IPS DF 4.7 (cell line): ENCODE results near the gene KCNJ5.

Experiments
- DNase-seq: peaks from one replicate; pipeline ENCODE4 v3.0.0-alpha.2; 2013; ENCODE audit warnings: low spot score; ENCODE audit errors: extremely low read depth

KCNJ5 gene

DNA sequence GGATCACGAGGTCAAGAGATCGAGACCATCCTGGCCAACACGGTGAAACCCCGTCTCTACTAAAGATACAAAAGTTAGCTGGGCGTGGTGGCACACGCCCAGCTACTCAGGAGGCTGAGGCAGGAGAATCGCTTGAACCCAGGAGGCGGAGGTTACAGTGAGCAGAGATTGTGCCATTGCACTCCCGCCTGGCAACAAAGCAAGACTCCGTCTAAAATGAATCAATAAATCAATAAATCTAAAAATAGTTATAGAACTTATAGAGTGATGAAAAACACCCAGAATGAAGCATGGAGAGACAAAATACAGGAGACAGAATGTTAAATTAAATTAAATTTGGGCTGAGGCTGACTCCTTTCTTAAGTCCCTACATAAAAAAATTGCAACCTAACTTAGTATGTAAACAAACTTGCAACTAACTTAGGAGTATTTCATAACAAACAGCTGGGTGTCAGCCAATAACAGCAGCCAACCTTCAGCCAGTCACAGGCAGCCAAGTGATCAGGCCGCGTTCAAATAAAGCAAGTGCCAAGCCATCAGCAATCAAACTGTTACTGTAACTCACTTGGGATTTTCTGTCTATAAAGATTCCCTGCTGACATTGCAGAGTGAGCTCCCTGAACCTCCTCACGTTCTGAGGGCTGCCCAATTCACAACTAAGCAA, 58.8 kb downstream of the KCNJ5 start:
- no peak for DNase-seq

DNA sequence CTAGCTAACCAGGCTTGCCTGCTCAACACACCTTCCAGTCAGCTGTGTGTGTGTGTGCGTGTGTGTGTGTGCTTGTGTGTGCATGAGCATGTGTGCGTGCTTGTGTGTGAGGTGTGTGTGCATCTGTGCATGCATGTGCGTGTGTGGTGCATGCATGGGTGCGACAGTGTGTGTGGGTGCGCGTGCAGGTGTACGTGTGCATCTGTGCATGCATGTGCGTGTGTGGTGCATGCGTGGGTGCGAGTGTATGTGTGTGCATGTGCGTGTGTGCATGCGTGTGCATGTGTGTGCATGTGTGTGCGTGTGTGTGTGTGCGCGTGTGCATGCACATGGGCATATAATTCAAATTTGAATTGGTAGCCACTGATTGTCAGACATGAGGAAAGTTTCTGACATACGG, 62.0 kb downstream of the KCNJ5 start:
- DNase-seq = no peak

DNA sequence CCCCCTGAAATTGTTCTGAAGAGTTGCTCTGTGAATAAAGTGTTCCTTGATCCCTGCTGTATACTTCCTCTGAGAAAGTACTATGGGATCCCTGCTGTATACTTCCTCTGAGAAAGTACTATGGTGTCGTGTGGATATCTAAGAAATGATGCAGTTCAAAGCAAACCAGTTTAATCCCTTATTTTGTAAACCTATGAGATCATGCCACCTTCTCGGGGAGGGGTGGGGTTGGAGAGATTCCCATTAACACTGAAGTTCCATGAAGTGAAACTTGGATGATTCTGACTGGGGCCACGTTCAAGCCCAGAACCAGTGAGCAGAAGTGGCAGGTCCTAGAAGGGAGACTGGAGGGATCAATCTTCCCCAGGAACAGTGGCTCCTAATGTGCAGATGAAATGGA, 64.5 kb downstream of the KCNJ5 start:
- no peak for DNase-seq

DNA sequence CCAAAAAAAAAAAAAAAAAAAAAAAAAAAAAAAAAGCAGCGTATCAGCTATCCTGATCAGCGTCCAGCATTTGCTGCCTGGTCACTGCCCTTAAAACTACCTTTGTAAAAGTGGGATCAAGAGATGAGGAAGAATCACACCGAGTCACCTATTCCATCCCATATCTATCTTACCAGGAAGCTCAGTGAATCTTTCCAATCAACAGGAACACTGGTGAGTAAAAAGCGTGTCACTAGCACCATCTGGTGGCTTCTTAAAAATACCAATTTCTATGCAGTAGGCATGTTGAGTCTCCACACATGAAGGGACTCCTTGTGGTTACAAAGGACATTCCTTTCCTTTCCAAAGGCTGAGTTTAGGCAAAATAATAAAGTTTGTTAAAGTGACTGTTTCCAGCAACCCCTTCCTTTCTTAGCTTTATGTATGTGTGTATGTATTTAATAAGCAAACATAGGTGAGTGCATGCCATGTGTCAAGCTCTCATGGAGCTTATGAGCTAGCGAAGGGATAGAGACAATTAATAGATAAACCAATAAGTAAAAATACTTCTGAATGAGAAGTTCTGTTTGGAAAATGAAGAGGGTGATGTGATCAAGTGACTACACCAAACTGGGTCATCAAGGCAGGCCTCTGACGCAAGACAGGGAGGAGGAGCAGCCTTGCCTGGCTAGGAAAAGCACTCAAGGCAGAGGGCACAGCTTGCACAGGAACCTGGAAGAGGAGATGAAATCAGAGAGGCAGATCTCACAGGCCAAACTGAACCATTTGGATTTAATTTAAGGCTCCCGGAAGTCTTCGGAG, 65.4 kb downstream of the KCNJ5 start:
- peak; percentile 44 for DNase-seq

DNA sequence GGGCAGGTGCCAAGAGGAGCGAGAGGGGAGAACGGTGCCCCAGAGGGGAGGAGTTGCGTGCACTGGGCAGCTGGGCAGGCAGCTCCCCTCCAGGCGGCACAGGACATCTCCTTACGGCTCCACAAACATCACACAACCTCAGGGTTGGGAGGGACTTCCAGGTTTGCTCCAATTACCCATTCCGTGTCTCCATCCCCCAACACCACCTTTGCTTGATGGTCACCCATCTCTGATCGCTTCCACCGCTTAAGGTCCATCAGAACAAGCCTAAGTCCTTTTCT, 66.0 kb downstream of the KCNJ5 start:
- DNase-seq = no peak

- DNase-seq = no peak
These were observed 70.5 kb downstream of the KCNJ5 start for GRCh38 chr11:128961645-128962044.

- no peak for DNase-seq
These were observed 71.7 kb downstream of the KCNJ5 start for GRCh38 chr11:128962896-128963295.

DNA sequence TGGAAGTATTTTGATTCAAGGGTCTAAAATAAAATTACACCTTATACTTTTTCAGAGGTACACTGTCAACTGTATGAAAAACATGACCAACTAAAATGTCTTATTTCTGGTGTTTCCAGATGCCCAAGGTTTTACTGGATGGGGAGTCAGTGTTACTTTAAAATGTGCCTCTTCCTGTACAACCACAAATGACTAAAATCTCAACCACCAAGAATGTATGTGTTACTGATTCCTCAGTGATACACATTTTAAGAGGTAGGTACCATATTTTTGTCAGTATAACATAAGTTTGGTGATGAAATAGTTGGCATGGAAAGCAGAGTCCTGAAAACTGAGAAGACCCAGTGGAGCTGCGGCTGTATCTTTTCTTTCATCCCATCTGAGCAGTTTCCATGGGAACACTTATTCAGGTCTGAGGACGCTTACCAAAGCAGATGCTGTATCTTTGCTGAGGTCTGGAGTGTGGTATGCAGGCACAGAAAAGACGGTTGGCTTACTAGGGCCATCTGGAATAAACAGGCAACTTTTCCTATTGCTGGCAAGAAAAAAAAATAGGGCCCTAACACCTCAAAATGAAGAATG, 72.7 kb downstream of the KCNJ5 start:
- DNase-seq = no peak

GRCh38 chr11:128964463-128964930, 73.3 kb downstream of the KCNJ5 start:
- no peak for DNase-seq

DNA sequence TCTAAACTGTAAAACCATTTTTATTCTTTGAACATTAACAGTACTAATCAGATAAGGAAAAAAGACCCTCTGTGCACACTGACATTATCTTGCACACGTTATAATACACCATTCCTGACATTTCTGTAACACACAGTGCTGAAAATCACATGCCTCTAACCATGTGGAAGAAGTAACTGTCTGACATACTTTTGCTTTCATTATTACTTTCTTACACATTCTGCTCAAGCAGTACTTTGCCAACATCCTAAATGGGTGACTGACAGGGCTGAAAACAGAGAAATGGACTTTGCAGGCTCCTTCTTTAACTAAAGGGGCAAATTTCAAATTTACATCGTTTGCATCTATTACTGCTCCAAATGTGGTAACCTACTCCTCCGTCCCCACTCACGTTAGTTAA, 74.3 kb downstream of the KCNJ5 start:
- DNase-seq = no peak

GRCh38 chr11:128967578-128967977, 76.4 kb downstream of the KCNJ5 start:
- no peak for DNase-seq

GRCh38 chr11:128968916-128969315, 77.8 kb downstream of the KCNJ5 start:
- DNase-seq = no peak
